GM18499 (cell line): ENCODE results near the gene KIF3B.
"Not testable (repeated sequence)": the region's sequence is repeated elsewhere in the genome, so short reads cannot be mapped to it uniquely, and the experiment has no call there.

ENCODE experiments used
- ATAC-seq: cut with Tn5 transposase; IDR thresholded peaks from one replicate; pipeline ENCODE4 v1.9.1; 2021; ENCODE audit warnings: moderate number of reproducible peaks; ENCODE audit not compliant: insufficient read depth, unreplicated experiment

KIF3B gene

DNA sequence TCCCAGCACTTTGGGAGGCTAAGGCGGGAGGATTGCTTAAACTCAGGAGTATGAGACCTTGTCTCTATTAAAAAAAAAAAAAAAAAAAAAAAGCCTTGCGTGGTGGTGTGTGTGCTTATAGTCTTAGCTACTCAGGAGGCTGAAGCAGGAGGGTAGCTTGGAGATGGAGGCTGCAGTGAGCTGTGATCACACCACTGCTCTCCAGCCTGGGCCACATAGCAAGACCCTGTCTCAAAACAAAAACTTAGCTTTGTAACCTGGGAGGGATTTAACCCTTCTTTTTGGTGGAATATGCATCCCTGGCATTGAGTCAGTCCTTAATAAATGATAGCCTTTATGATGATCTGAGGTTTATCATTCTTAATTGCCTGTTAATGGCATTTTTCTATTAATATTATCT lies 93.4 kb downstream of the KIF3B start:
- no peak for ATAC-seq

DNA sequence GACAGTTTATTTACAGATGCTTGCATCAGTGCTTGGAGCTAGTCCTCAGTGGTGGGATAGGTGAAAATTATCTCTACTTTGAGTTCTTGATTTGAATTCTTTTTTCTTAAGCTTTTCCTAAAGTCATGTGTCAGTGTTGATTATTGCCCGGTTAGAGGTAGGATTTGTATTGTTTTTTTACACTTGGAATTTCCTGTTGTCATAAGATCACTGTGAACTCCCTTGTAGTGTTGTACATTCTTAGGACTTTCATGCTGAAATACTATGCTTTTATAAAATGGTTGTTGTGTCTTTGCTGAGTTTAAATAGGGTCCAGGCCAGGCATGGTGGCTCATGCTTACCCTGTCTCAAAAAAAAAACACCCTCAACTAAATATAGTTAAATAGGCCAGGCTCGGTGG lies 101.0 kb downstream of the KIF3B start:
- ATAC-seq = no peak

DNA sequence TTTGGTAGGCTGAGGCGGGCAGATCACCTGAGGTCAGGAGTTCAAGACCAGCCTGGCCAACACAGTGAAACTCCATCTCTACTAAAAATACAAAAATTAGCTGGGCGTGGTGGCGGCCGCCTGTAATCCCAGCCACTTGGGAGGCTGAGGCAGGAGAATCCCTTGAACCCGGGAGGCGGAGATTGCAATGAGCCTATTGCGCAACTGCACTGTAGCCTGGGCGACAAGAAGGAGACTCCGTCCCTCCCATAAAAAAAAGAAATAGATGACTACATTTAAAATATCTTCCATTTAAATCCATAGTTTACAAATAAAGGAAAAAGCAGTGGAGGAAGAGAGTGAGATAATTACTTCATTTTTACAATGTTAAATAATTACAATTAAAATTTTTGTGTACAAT lies 102.6 kb downstream of the KIF3B start:
- not testable (repeated sequence) for ATAC-seq

DNA sequence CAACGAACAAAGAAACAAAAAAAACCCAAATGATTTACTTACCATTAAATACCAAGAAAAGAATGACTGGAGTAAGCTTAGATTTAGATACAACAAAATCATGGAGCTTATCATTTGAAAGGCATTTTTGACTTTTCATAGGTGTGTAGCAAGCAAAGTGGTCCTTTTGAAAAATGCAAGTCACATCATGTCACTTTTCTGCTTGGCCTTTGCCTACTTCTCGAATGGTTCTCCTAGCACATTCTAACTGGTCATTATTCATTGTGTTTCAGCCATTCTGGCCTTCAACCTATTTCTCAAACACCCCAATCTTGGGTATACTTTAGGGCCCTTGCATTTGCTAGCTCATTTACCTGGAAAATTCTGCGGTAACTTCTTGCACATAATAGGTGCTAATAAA lies 103.3 kb downstream of the KIF3B start:
- no peak for ATAC-seq

DNA sequence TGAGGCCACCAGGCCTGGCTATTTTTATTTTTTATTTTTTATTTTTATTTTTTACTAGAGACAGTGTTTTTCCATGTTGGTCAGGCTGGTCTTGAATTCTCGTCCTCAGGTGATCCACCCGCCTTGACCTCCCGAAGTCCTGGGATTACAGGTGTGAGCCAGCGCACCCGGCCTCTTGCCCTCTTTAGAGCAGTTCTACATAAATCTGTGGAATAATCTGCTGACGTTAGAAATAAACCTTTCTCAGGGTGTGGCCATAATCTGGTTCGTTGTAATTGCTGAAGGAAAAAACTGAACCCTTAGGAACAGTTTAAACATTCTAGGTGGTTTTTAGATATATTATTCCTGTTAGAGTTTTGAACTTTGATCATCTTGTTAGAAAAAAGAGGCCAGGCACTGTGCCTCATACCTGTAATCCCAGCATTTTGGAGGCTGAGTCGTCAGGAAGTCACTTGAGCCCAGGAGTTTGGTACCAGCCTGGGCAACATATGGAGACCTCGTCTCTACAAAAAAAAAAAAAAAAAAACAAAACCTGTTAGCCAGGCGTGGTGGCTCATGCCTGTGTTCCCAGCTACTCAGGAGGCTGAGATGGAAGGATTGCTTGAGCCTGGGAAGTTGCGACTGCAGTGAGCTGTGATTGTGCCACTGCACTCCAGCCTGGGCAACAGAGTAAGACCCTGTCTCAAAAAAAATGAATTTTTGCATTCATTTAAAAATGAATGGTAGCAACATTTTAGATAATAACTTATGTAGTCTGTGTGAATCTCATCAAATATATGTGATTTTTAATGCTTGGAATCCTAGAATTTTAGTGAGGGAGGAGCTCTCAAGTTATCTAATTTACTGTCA lies 104.9 kb downstream of the KIF3B start:
- ATAC-seq = no peak

DNA sequence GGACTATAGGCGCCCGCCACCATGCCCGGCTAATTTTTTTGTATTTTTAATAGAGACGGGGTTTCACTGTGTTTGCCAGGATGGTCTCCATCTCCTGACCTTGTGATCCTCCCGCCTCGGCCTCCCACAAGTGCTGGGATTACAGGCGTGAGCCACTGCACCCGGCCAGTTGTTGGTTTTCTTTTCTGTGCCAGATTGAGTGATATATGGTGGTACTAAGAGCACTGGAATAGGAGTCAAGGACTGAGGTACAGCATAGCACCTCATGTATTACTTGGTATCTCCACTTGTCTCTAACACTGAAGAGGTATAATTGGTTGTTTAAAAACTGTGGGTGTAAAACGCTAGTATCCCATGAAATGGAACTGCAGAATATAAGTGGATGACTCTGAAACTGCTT lies 106.0 kb downstream of the KIF3B start:
- not testable (repeated sequence) for ATAC-seq
